Measurements from ENCODE around the gene YTHDC1. TPM values are rescaled to one million over a fixed set of nuclear protein-coding genes. Genes with fewer than 3 reads are reported as not detected.

The YTHDC1 gene
- total RNA-seq, 1 donor from 2014 or later = 56.5 TPM

Other genes starting within 250 kb of the YTHDC1 start
- not detected for gene TMPRSS11F, start 220.2 kb downstream of the YTHDC1 start, total RNA-seq
- not detected for gene TMPRSS11B, start 104.4 kb downstream of the YTHDC1 start, total RNA-seq
- gene TMPRSS11E, start 97.4 kb upstream of the YTHDC1 start, total RNA-seq = not detected
- gene UGT2B17, start 226.2 kb upstream of the YTHDC1 start, total RNA-seq = not detected

Measured in cardiac septum (tissue), 1 donor.